Measurements from ENCODE around the gene CYP1B1. TPM values are rescaled to one million over a fixed set of nuclear protein-coding genes. Genes with fewer than 3 reads are reported as not detected.

CYP1B1 gene
- total RNA-seq (2022; extraction: Qiagen RNA extraction; ENCODE audit: low read depth), result 6.4 to 9.8 TPM (median 7.3 TPM) in 5 replicates

GRCh38 chr2:38075507-38076151 lies at the start of gene CYP1B1:
Gene CYP1B1, minus strand, starts transcription at chr2:38076151. Its CDS starts 763 bp downstream, at chr2:38075388.

Other genes with a start within 250 kb of the CYP1B1 start
- gene RMDN2, start 150.9 kb downstream of the CYP1B1 start, total RNA-seq (2022; extraction: Qiagen RNA extraction; ENCODE audit: low read depth), result 4.4 to 5.4 TPM (median 5.0 TPM) in 5 replicates

Data from A549 treated with GW870086 at 1 μM for 4 hours (cell line).